Measurements from ENCODE around the gene PLA2G10.
"Not testable (repeated sequence)": the region's sequence is repeated elsewhere in the genome, so short reads cannot be mapped to it uniquely, and the experiment has no call there.

Gene PLA2G10

GRCh38 chr16:14694129-14694528 lies at the start of gene PLA2G10:
Gene PLA2G10, minus strand, starts transcription at chr16:14694308. Its CDS starts 79 bp downstream, at chr16:14694229.
- not testable (repeated sequence) for DNase-seq

GRCh38 chr16:14742273-14743128 lies 48.4 kb upstream of the PLA2G10 start, which contains the start of gene NPIPA2:
Gene NPIPA2, plus strand, starts transcription at chr16:14742533. Its CDS starts 5,533 bp downstream, at chr16:14748066.
- not testable (repeated sequence) for DNase-seq

- DNase-seq, result not testable (repeated sequence)
Measured at GRCh38 chr16:14741794-14742193, 47.7 kb upstream of the PLA2G10 start.

- not testable (repeated sequence) for DNase-seq
Measured at GRCh38 chr16:14740832-14741385, 46.8 kb upstream of the PLA2G10 start.

- not testable (repeated sequence) for DNase-seq
Measured at GRCh38 chr16:14733233-14733632, 39.1 kb upstream of the PLA2G10 start.

- not testable (repeated sequence) for DNase-seq
Measured at GRCh38 chr16:14703156-14704011, 9.3 kb upstream of the PLA2G10 start, which contains the start of gene NPIPA3. Gene NPIPA3, plus strand, starts transcription at chr16:14703411. Its CDS starts 5,533 bp downstream, at chr16:14708944.

- DNase-seq, result not testable (repeated sequence)
Measured at GRCh38 chr16:14702672-14703071, 8.6 kb upstream of the PLA2G10 start.

GRCh38 chr16:14701859-14702258 lies 7.8 kb upstream of the PLA2G10 start:
- DNase-seq, result not testable (repeated sequence)

GRCh38 chr16:14685870-14686793 lies 8.0 kb downstream of the PLA2G10 start:
- DNase-seq, result not testable (repeated sequence)

- DNase-seq, result no peak
Measured at GRCh38 chr16:14682121-14682520, 12.0 kb downstream of the PLA2G10 start.

- no peak for DNase-seq
Measured at GRCh38 chr16:14681115-14681514, 13.0 kb downstream of the PLA2G10 start.

- not testable (repeated sequence) for DNase-seq
Measured at GRCh38 chr16:14680396-14680795, 13.7 kb downstream of the PLA2G10 start.

GRCh38 chr16:14678748-14679497 lies 15.2 kb downstream of the PLA2G10 start:
- no peak for DNase-seq

- no peak for DNase-seq
Measured at GRCh38 chr16:14677627-14678026, 16.5 kb downstream of the PLA2G10 start.

GRCh38 chr16:14676633-14677032 lies 17.5 kb downstream of the PLA2G10 start:
- no peak for DNase-seq

GRCh38 chr16:14672403-14672971 lies 21.6 kb downstream of the PLA2G10 start:
- DNase-seq, result no peak

GRCh38 chr16:14669776-14670175 lies 24.3 kb downstream of the PLA2G10 start:
- no peak for DNase-seq

- no peak for DNase-seq
Measured at GRCh38 chr16:14668556-14669223, 25.4 kb downstream of the PLA2G10 start.

GRCh38 chr16:14667347-14668266 lies 26.5 kb downstream of the PLA2G10 start:
- no peak for DNase-seq
